Fibroblast of pulmonary artery (primary cell): ENCODE data around the gene CTSO.

Source experiments
- DNase-seq: peaks from one replicate; pipeline ENCODE4 v3.0.0-alpha.2; 2010; ENCODE audit warnings: low read depth
- H3K4me3 ChIP-seq: replicated peaks from 2 replicates; pipeline ENCODE4 v1.5.1; 2011; ENCODE audit warnings: low read depth, mild to moderate bottlenecking, control low read depth, low read length, moderate library complexity
- CTCF ChIP-seq: IDR thresholded peaks from 2 replicates; pipeline ENCODE4 v1.5.1; 2011; ENCODE audit warnings: mild to moderate bottlenecking, control low read depth, low read length, inconsistent platforms; ENCODE audit errors: missing control alignments

The CTSO gene

GRCh38 chr4:155887847-155888570 lies 65.7 kb downstream of the CTSO start:
- no peak for TF ChIP-seq CTCF
- H3K4me3 ChIP-seq = no peak overlapping the region
- no peak for DNase-seq

GRCh38 chr4:155887045-155887444 lies 66.6 kb downstream of the CTSO start:
- no peak for TF ChIP-seq CTCF
- DNase-seq = no peak
- no peak overlapping the region for H3K4me3 ChIP-seq

- TF ChIP-seq CTCF = no peak
- DNase-seq = no peak
- H3K4me3 ChIP-seq = no peak overlapping the region
These were observed 68.0 kb downstream of the CTSO start for GRCh38 chr4:155885666-155886065.

GRCh38 chr4:155883895-155884294 lies 69.8 kb downstream of the CTSO start:
- no peak for TF ChIP-seq CTCF
- no peak overlapping the region for H3K4me3 ChIP-seq
- no peak for DNase-seq

GRCh38 chr4:155881555-155881954 lies 72.1 kb downstream of the CTSO start:
- no peak for DNase-seq
- no peak overlapping the region for H3K4me3 ChIP-seq
- no peak for TF ChIP-seq CTCF

- no peak overlapping the region for H3K4me3 ChIP-seq
- DNase-seq = no peak
- TF ChIP-seq CTCF = no peak
These were observed 73.9 kb downstream of the CTSO start for GRCh38 chr4:155879767-155880166.

- no peak for DNase-seq
- TF ChIP-seq CTCF = no peak
- no peak overlapping the region for H3K4me3 ChIP-seq
These were observed 75.1 kb downstream of the CTSO start for GRCh38 chr4:155878611-155879010.
